Stromal cell of bone marrow (primary cell): ENCODE measurements around the gene IGDCC3.
"Not testable (repeated sequence)": the region's sequence is repeated elsewhere in the genome, so short reads cannot be mapped to it uniquely, and the experiment has no call there.

ENCODE experiments used
- DNase-seq: peaks from one replicate; pipeline ENCODE4 v3.0.0-alpha.2; 2012; ENCODE audit warnings: low read depth

Gene IGDCC3

DNA sequence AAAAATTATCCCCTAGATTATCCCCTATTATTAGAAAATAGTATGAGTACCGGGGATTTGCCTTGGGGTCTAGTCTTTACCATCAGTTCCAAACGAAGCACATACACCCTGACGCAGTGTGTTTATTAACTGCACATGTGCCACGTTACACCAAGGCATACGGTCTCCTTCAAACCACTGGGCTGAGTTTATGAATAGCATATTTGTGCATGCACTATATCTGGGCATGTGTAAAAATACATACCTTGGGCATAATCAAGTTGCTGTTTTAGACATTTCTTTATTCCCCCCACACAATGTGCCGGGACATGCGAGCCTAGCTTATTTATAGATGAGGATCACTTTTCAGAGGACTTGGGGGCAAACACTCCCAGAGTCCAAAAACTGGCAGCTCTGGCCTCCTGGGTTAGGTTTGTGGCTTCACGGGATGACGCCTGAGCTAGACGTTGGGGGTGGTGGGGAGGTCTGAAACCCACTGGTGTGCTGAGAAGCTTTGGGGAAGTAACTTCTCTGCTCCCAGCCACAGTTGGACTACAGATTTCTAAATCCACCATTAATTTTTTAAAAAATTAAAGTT is 28.7 kb upstream of the IGDCC3 start:
- no peak for DNase-seq

DNA sequence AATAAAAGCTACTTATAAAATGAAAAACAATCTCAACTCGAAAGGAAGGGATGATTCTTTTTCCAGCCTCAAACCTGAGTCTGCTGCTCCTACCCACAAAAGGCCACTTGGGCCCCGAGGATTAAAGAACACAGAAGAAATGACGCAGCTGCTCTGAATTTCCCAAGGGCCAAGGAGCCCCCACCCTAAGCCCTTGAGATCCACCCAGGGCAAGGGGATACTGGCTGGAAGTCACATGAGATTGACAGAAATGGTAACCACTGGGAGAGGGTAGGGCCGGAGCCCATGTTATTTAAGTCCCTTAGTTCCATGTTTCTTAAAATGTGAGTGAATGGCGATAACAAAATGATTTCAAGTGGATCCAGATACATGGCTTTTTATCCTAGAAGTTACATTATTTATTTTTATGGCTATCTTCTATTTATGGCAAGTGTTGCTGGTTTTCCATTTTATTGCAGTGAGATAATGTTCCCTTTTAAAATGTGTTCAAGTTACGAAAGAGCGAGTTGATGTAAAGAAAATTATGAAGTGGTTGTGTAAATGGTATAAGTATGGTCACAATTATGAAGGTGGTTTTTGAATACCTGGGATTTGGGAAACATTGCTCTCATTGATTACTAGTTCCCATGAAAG is 28.1 kb upstream of the IGDCC3 start:
- DNase-seq: no peak

DNA sequence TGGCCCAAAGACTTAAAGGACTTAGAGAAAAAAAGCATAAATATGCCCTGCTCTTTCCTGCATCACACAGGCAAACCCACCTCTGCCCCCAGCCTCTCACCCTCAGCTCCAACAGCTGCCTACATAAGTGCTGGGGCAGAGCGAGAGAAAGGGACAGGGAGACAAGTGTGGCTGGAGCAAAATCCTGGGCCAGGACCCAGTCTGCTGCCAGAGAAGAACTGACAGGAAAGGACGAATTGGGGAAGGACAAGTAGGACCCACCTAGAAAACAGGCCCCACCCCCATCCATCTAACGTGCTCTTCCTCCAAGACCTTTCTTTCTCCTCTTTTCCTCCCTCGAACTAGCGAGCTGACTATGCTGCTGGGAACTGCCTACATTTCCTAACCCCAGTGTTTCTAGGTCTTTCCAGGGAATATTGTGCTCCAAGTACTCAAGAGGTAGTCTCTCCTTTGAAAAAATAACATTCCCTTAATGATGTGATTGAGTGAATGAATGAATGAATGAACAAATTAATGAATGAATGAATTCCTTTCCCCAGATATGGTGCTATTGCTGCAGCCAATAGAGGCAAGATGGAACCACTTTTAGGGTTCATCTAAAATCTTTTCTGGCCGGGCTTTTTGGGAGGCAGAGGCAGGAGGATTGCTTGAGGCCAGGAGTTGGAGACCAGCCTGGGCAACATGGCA is 26.5 kb upstream of the IGDCC3 start:
- DNase-seq: no peak

DNA sequence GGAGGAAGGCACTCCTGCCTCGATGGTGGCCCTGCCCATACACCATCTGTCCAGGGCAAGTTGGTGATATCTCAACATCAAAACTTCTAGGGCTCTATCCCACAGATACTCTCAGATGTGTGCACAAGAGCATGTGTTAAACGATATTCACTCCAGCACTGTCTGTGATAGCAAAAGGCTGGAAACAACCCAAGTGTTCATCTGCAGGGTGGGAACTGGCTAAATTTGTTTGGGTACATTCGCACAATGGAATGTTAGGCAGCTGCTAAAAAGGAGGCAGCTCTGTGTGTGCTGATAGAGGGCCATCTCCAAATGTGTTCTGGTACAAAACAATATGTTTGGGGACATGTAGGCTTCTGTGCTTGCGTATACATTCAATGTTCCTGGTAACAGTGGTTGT is 25.2 kb upstream of the IGDCC3 start:
- DNase-seq: no peak

DNA sequence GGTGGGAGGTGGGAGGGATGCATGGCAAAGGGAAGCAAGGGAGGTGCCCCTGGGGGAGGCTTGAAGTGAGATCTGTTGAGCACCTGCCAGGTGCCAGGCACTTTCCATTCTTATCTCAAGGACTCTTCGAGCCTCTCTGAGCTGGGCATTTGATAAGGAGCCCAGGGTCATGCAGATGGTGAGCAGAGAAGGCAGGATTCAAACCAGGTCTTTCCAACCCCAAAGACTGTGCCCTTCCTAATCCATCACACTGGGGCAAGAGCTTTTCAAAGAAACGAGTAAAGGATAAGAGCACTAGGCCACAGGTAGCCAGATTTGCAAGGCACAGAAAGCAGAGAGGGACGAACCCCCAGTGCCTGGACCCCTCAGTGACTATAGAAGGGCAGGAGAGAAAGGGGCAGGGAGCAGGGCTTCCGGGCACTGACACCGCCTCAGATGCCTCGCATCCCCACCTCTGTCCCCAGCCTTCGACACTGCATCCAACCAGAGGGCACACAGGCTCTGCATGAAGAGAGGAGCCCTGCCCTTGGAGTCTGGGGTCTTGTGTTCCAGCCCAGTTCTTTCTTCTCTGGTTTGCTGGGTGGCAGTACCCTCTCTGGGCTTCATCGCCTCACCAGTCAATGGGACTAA is 23.9 kb upstream of the IGDCC3 start:
- no peak for DNase-seq

DNA sequence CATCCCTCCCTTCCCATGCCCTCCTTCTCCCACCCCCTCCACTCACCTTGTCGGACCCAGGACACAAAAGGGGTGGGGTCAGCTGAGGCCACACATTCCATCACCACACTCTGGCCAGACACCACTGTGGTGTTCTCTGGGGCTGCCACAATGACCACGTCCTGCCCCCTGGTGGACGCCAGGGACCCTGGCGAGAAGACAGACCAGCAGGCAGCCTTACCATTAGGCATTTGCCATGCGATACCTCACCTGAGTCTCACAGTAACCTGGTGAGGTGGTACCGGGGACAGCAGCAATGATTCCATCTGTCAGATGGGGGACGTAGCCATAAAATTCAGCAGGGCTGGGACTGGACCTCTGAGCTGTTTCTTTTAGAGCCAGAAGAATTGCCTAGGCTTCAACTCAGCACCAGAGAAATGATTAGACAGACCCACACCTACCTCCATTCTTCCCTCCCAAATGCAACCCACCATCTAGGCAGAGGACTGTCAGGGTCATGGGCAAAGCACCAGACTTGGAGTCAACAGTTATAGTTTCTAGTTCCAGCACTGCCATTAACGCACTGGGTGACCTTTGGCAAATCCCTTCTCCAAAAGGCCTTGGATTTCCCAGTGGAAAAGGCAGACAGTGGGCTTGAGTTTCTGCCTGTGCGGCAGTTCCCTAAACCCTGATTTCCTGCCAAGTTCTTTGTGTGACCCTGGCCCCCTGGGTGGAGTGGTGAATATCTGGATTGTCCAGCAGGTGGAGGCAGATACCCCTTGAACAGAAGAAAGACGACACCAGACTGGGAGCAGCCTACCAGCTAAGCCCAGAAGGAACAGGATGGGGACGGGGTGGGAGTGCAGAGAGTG is 23.2 kb upstream of the IGDCC3 start:
- peak; percentile 50 for DNase-seq

DNA sequence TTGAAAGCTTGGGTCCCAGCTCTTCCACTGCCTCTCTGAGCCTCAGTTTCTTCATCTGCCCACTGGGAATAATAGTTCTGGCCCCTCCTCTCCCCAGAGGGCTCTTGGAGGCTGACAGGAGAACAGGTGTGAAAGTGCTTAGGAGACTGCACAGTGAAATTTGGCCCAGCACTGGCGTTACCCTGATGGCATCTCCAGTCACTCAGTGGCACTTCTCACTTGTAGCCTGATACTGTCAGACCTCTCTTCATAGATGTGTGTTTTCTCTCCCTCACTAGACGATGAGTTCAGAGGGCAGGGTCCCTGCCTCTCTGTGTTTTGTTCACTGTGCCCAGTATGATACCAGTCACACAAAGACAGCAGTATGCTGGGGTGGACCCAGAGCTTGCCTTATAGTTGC is 22.2 kb upstream of the IGDCC3 start:
- DNase-seq: no peak

DNA sequence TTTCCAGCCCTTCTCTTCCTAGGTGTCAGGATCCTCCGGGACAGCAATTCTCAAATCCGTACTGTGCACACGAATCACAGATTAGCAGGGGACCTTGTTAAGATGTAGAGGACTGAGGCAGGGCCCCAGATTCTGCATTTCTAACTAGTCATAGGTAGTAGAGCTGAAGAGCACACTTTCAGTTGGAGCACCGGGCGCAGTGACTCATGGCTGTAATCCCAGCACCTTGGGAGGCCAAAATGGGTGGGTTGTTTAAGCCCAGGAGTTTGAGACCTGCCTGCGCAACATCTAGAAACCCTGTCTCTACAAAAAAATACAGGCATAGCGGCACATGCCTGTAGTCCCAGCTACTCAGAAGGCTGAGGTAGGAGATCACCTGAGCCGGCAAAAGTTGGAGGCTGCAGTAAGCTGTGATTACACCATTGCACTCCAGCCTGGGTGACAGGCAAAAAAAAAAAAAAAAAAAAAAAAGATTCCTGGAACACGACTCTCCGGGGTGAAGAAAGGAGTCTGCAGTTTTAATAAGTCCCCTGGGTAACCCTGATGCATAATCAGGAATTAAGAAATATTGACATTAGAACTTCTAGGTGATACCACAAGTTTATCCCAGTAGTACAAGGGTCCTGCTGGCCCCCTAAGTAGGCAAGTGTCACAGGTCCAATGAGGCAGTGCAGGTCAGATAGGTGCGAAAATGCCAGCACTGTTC is 21.4 kb upstream of the IGDCC3 start:
- no peak for DNase-seq

DNA sequence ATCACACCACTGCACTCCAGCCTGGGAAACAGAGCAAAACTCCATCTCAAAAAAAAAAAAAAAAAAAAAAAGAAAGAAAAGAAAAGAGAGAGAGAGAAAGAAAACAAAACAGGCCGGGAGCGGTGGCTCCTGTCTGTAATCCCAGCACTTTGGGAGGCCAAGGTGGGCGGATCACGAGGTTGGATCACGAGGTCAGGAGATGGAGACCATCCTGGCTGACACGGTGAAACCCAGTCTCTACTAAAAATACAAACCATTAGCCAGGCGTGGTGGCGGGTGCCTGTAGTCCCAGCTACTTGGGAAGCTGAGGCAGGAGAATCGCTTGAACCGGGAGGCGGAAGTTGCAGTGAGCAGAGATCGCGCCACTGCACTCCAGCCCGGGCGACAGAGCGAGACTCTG is 20.7 kb upstream of the IGDCC3 start:
- DNase-seq: not testable (repeated sequence)

DNA sequence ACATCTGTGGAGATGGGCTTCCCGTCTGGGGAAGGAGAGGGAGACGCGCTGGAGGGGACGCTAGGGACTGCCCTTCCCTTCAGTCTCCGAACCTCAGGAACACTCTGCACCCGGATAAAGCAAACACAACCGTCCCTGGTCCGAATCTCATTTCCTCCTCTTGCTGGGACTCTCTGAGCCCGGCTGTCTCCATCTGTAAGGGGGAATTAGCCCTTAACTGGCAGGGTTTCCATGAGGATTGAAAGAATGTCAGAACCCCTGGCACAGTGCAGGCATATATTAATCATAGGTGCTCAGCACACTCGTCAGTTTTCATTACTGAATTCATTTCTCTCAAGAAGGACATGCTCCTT is 19.1 kb upstream of the IGDCC3 start:
- DNase-seq: no peak

DNA sequence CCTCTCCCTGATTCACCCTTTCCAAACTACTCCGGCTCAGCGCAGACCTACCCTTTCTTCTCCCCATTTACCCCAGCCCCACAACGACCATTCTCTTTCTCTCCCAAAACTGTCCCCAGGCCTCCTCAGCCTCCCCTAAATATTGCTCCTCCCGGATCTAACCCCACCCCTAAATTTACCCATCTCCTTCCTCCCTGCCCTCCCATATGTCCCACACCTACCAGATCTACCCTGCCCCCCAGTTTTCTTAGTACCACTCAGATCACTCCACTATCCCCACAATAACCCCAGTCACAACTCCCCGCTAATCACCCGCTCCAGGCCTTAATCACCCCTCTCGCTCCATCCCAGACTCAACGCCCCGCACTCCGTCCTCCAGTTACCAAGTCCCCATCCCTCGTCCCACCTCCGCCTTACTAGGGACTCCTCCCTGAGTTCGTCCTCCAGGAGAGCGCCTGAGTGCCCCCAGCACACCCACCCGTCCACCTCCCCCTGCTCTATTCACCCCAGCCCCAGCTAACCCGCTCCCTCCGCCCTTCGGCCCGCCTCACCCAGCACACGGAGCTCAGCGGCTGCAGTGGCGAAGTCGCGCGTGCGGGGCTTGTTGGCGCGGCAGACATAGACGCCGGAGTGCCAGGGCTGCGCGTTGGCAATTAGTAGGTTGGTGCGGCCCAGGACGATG is 18.6 kb upstream of the IGDCC3 start:
- no peak for DNase-seq

DNA sequence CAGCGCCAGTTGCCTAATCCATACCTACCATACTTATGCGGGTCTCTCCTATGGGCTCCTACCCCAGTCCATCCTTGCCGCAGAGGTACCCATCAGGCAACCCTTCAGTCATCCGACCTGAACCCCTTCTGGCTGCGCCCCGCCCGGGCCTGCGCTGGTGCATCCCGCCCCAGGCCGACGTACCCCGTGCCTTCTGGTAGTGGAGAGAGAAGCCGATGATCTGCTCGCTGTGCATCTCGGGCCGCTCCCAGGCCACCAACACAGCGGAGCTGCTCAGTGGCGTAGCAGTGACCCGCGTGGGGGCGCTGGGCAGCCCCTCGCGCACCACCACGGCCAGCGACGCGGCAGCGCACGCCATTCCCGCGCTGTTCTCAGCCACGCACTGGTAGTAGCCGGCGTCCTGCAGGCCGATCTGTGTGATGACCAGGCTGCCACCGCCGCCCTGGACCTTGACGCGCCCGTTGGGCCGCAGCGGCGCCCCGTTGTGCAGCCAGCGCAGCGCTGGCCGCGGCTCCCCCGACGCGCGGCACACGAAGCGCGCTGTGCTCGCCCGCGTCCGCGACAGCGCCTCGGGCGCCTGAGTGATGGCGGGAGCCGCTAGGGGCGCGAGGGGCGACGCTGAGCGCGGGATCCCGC is 17.9 kb upstream of the IGDCC3 start:
- no peak for DNase-seq

DNA sequence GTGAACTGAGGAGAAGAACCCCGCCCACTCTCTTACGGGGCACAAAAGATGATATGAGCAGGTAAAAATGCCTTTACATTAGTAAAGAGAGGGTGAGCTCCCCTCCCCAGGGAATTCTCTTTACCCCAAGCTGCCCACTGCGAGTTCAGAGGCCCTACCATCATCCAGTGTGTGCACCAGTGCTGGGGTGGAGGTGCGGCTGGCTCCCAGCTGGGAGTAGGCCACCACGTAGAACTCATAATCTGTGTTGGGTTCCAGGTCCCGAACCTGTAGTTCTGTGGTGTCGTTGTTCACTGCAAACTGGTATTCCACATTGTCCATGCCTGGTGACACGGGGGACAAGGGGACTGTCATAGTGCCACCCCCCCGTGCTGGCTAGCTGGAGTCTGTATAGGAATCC is 17.1 kb upstream of the IGDCC3 start:
- no peak for DNase-seq

DNA sequence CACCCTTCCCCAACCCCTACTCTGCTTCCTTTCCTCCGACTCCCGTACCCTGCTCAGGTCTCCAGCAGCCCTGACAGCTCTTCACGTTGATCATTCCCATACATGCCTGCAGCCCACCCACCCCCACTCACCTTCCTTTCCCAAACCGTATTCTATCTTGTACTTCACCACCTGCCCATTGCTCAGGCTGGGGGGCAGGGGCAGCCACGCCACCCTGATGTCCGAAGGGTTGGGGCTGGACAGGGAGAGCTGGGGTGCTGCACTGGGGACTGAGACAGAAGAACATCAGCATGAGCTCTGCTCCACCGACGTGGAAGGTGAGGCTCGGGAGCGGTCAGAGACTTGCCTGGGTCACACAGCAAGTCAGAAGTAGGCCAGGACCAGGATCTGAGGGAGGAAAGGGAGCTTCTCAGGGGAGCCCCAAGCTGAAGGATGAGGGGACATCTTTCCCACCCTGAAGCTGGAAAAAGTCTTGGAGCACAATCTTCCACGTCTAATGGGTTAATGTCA is 16.5 kb upstream of the IGDCC3 start:
- no peak for DNase-seq

DNA sequence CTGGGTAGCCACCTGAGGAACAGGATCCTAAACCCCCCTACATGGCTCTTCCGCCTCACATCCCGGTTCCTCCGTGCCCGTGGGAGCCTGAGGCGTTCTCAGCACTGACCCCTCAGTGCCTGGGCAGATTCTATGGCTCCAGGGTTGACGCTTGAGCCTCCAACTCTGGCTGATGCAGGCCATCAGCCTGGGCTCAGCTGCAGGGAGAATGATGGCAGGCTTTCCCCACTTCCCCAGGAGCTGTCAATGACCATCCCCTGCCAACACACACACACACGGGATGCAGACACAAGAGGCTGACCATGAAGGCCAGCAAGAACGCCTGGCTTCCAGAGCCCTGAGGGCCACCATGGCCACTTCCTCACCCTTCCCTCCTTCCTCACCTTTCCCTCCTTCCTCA is 15.8 kb upstream of the IGDCC3 start:
- DNase-seq: no peak

DNA sequence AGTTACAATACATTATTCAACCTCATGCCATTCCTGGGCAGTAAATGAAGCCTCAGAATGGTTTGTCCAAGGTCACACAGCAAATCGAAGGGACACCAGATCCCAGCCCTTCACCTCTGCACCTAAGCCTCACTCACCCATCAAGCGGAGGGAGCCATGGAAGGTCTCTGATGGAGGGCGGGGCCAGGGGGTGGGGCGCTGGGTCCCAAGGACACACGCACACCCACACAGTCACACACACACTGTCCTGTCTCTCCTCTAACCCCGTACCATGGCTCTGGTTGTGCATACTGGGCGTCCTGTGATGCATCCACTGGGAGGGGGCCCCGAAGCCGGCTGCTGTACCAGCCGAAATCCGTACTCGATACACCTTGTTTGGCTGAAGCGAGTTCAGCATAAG is 15.3 kb upstream of the IGDCC3 start:
- no peak for DNase-seq

DNA sequence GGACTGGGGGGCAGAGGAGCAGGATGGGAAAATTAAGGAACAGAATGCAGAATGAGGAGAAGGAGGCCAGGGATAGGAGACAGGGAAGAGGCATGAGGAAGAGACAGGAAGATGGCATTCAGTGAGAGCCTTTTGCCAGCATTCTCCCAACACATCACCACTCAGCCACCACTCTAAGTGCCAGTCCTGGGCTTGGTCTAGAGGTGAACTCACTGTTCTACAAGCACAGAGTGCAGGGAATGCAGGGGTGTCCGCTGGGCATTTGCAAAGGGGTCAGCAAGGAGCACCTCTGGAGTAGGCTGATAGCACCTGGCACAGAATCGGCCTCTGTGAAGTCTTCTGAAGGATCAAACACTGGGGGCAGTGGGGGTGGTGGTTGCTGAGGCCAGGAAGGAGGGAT is 14.6 kb upstream of the IGDCC3 start:
- DNase-seq: no peak

DNA sequence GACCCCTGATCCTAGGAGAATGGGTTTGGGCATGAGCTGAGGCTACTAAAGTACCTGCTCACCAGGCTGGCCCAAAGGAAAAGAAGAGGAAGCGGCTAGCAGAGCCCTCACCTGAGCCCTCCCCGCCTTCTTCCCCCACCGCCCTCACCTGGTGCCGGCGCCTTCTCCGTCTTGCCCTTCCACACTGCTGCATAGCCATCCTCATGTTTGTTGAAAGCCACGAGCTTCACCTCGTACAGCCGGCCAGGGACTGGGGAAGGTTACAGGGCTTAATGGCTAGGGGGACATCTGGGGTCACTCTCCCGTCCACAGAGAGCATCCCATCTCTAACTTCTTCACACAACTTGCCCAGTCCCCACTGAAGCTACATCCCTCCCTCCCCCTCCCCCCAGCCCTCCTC is 13.9 kb upstream of the IGDCC3 start:
- DNase-seq: no peak

DNA sequence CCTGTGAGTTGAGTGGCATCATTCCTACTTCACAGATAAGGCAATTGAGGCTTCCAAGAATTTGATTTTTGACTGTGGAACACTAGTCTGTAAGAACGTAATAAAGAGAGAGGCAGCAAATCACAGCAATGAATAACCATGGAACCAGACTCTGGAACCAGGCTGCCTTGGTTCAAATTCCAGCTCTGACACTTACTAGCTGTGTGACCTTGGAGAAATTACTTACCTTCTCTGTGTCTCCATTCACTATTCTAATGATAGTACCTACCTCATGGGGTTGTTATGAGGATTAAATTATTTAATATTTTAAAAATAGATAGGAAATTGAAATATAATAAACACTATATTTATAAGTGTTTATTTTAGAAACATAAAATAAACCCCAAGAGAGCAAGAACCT is 12.6 kb upstream of the IGDCC3 start:
- no peak for DNase-seq

DNA sequence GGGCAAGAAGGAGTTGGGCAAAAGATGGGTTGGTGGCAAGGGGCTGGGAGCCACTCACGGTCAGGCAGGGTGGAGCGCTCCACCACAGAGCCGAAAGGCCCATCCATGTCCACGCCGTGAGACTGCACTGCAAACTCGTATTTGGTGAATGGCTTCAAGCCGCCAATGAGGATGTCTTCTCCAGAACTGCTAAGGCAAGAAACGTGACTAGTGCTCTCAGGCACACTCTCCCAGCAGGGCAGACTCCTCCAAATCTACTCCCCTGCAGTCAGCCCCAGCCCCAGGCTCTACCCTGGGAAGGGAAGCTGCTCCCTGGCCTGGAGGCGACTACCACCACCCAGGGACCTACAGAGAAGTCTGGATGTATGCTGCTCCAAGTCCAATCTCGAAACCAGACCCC is 11.4 kb upstream of the IGDCC3 start:
- DNase-seq: no peak
